Lung (tissue), 12 donors: Measurements from ENCODE around the gene KRTAP2-4. TPM values are rescaled to one million over a fixed set of nuclear protein-coding genes. Genes with fewer than 3 reads are reported as not detected.
"Not testable (repeated sequence)": the region's sequence is repeated elsewhere in the genome, so short reads cannot be mapped to it uniquely, and the experiment has no call there.

ENCODE experiments used
- ATAC-seq: fragments of 200-7000 bp; cut with Tn5 transposase; one replicate; pipeline ENCODE4 v1.9.1; 2020; ENCODE audit warnings: moderate number of reproducible peaks; ENCODE audit not compliant: insufficient read depth, low FRiP score
- DNase-seq, 3 donors: peaks; one replicate each; pipeline ENCODE4 v3.0.0-alpha.2; 2013 to 2017
- H3K27ac ChIP-seq, 2 donors: one replicate each; pipeline ENCODE4 v1.5.1; 2013; ENCODE audit warnings: mild to moderate bottlenecking in 2 of 2, moderate library complexity in 2 of 2, control low read depth in 1 of 2, inconsistent platforms in 1 of 2, low read depth in 1 of 2, low read length in 1 of 2
- H3K27me3 ChIP-seq, 3 donors: one replicate each; pipeline ENCODE4 v1.5.1; 2013; ENCODE audit warnings: low read length in 2 of 3; ENCODE audit not compliant: control insufficient read depth in 3 of 3, insufficient read depth in 3 of 3
- H3K36me3 ChIP-seq, 4 donors: one replicate each; pipeline ENCODE4 v1.5.1; 2013; ENCODE audit warnings: low read length in 4 of 4, mild to moderate bottlenecking in 1 of 4, moderate library complexity in 1 of 4; ENCODE audit not compliant: control insufficient read depth in 4 of 4, insufficient read depth in 4 of 4
- H3K4me1 ChIP-seq, 5 donors: one replicate each; pipeline ENCODE4 v1.5.1; 2013; ENCODE audit warnings: low read length in 5 of 5, mild to moderate bottlenecking in 2 of 5, moderate library complexity in 1 of 5; ENCODE audit not compliant: control insufficient read depth in 5 of 5, insufficient read depth in 5 of 5
- H3K4me3 ChIP-seq: one replicate; pipeline ENCODE4 v1.5.1; 2013; ENCODE audit warnings: mild to moderate bottlenecking, control low read depth, moderate library complexity
- H3K9ac ChIP-seq, 2 donors: one replicate each; pipeline ENCODE4 v1.5.1; 2013; ENCODE audit warnings: low read length in 2 of 2, control low read depth in 1 of 2; ENCODE audit not compliant: insufficient read depth in 1 of 2
- H3K9me3 ChIP-seq, 4 donors: one replicate each; pipeline ENCODE4 v1.5.1; 2013; ENCODE audit warnings: low read length in 3 of 4, mild to moderate bottlenecking in 1 of 4, moderate library complexity in 1 of 4; ENCODE audit not compliant: control insufficient read depth in 4 of 4, insufficient read depth in 3 of 4
- CTCF ChIP-seq: IDR thresholded peaks from 2 replicates; pipeline ENCODE4 v1.5.1; 2012; ENCODE audit warnings: mild to moderate bottlenecking; ENCODE audit errors: control extremely low read depth, extremely low read depth
- WGBS, 2 donors: extraction: QIAGEN DNeasy Blood & Tissue Kit; methylation state at CpG; one replicate each; pipeline ENCODE4 v1.1.7; 2013; 5-methylcytosine and 5-hydroxymethylcytosine counted together
- polyA plus RNA-seq, 2 donors: library from polyadenylated mRNA; stranded (reverse); fragments of 200-250 nt; gene quantifications; one replicate each; pipeline ENCODE4 v1.2.1, GENCODE V29; 2013
- total RNA-seq, 2 donors: library from RNA; depleted of rRNA in 1 of 2; stranded (reverse); fragments of >200 nt in 1 of 2; gene quantifications; one replicate each; pipeline ENCODE4 v1.2.1, GENCODE V29; 2014 to 2021
- donor health status: control.
- donor health status: control.
- donor health status: Bipolar disorder and iron deficiency.
- donor health status: healthy.
- donor health status: DM: yes; HTN: yes; CAD: no.

The KRTAP2-4 gene
- total and polyA plus RNA-seq, 4 donors: not detected

GRCh38 chr17:41063449-41063848 is 2.2 kb downstream of the KRTAP2-4 start:
- no peaks in the 10 kb centered on the region for H3K9me3 ChIP-seq
- H3K9ac ChIP-seq: no peak overlapping the region
- H3K4me1 ChIP-seq: no peaks in the 10 kb centered on the region
- H3K4me3 ChIP-seq: no peak overlapping the region
- ATAC-seq: no peak
- no peak overlapping the region for H3K27ac ChIP-seq
- no peaks in the 10 kb centered on the region for H3K36me3 ChIP-seq
- no peak for TF ChIP-seq CTCF
- 74 to 87% methylated on average over 4 of the region's 4 CpGs for WGBS, 2 donors
- DNase-seq: no peak
- peaks cover 0 to 8% (median 5%) of the 10 kb centered on the region in 3 donors for H3K27me3 ChIP-seq

GRCh38 chr17:41061964-41062363 is 3.7 kb downstream of the KRTAP2-4 start:
- no peak for ATAC-seq
- H3K27ac ChIP-seq: no peak overlapping the region
- whole genome bisulfite sequencing, 2 donors: 75 to 94% methylated on average over 1 of the region's 1 CpG

GRCh38 chr17:41060052-41060604 is 5.6 kb downstream of the KRTAP2-4 start, which contains the start of gene KRTAP2-3:
KRTAP2-3 (minus strand) TSS chr17:41060114; CDS start chr17:41060050, 64 bp downstream.
- ATAC-seq (no peak), DNase-seq (no peak)
- Histone ChIP-seq H3K9ac (no peak within 1 kb of the TSS), H3K4me3 (no peak within 1 kb of the TSS), H3K9me3 (no peaks in the 10 kb centered on the region), H3K27ac (no peak within 1 kb of the TSS), H3K36me3 (no peaks in the 10 kb centered on the region), H3K27me3 (peaks cover 0 to 8% (median 5%) of the 10 kb centered on the region in 3 donors), H3K4me1 (no peaks in the 10 kb centered on the region)
- 60 to 71% methylated on average over 6 of the region's 6 CpGs for WGBS, 2 donors
- no peak for TF ChIP-seq CTCF

More at GRCh38 chr17:41061964-41062363, 3.7 kb downstream of the KRTAP2-4 start:
- H3K36me3 ChIP-seq: no peaks in the 10 kb centered on the region
- no peaks in the 10 kb centered on the region for H3K4me1 ChIP-seq
- no peaks in the 10 kb centered on the region for H3K9me3 ChIP-seq
- DNase-seq: no peak
- peaks cover 0 to 8% (median 5%) of the 10 kb centered on the region in 3 donors for H3K27me3 ChIP-seq
- H3K9ac ChIP-seq: no peak overlapping the region
- no peak overlapping the region for H3K4me3 ChIP-seq
- no peak for TF ChIP-seq CTCF

GRCh38 chr17:41059276-41060051 is 6.2 kb downstream of the KRTAP2-4 start:
- H3K9me3 ChIP-seq, DNase-seq, ATAC-seq, H3K4me3 ChIP-seq, H3K36me3 ChIP-seq, H3K4me1 ChIP-seq, H3K27me3 ChIP-seq, H3K9ac ChIP-seq, H3K27ac ChIP-seq: not testable (repeated sequence)
- 26 to 47% methylated on average over 9 to 13 of the region's 31 CpGs for WGBS, 2 donors
